HG02571 (cell line): ENCODE data around the gene LAT.
"Not testable (repeated sequence)": the region's sequence is repeated elsewhere in the genome, so short reads cannot be mapped to it uniquely, and the experiment has no call there.

Experiments
- ATAC-seq: cut with Tn5 transposase; IDR thresholded peaks from one replicate; pipeline ENCODE4 v1.9.1; 2021; ENCODE audit warnings: mild to moderate bottlenecking, moderate library complexity; ENCODE audit not compliant: unreplicated experiment

LAT gene, protein sequence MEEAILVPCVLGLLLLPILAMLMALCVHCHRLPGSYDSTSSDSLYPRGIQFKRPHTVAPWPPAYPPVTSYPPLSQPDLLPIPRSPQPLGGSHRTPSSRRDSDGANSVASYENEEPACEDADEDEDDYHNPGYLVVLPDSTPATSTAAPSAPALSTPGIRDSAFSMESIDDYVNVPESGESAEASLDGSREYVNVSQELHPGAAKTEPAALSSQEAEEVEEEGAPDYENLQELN

DNA sequence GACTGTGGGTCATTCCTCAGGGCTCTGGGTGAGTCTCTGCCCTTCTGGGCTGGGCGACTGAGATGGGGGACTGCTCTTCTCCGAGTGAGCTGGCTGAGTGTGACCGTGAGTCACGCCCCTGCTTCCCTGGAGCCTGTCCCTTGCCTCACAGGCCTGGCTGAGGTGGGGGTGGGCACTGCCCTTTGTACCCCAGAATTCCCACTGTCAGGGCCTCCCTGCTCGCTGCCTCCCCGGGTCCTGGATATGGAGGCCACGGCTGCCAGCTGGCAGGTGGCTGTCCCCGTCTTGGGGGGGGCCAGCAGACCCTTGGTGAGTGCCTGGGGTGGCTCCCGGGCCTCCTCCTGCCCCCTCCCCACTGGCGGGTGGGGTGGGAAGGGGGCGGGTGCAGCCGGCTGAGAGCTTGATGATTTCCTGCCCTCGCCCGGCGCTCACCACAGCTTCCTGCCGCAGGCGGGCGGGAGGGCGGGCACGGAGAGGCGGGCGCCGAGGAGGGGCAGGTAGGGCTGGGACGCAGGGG is at the start of gene LAT:
Gene LAT (plus strand): TSS at position 434 of the 517 bp plus-strand sequence. CDS start 366 bp downstream, outside the sequence.
- no peak for ATAC-seq

DNA sequence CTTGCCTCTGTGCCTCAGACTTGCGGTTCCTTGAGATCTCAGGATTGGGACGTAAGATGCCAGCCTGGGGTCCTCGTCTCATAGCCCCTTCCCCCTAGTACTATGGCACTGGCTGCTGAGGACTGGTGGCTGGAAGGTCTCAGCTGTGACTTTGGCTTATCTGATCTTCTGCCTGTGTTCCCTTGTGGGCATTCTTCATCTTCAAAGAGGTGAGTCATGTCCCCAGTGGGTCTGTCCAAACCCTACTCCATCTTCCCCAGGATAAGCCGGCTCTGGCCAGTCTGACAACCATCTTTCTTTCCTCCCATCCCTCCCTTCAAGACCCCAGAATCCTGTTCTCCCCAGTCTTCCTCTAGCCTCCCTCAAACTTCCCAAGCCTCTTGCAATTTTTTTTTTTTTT is 49.5 kb upstream of the LAT start:
- no peak for ATAC-seq

GRCh38 chr16:28935924-28936783 is 48.7 kb upstream of the LAT start:
- peak; percentile 55 for ATAC-seq

DNA sequence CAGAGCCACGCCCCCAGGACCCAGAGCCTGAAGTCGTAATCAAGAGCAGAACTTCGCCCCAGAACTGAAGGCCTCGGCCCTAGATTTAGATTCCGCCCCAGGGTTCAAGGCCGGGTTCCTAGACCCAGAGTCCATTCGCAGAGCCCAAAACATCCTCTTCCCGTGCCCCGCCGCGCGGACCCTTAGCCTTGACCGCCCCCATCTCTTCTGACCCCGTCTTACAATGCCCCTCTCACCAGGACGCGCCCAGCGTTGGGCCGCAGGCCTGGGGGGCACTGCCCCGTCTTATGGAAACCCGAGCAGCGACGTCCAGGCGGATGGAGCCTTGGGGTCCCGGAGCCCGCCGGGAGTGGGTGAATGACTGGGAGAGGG is 48.1 kb upstream of the LAT start:
- ATAC-seq, result no peak

- ATAC-seq, result no peak
Observed at GRCh38 chr16:28937222-28937876, 47.5 kb upstream of the LAT start.

DNA sequence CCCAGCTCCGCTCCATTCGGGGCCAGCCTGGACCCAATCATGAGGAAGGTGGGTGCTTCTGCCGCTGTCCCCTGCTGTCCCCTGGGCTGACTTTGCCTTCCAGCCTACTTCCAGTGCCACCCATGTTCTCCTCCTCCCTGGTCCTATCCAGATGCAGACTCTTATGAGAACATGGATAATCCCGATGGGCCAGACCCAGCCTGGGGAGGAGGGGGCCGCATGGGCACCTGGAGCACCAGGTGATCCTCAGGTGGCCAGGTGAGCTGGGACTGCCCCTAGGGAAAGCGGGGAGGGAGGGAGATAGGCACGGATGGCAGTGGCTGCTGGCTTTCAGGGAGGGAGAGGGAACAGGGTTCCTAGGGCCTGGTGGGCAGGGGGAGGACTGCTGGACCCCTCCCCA is 46.1 kb upstream of the LAT start:
- ATAC-seq, result no peak

DNA sequence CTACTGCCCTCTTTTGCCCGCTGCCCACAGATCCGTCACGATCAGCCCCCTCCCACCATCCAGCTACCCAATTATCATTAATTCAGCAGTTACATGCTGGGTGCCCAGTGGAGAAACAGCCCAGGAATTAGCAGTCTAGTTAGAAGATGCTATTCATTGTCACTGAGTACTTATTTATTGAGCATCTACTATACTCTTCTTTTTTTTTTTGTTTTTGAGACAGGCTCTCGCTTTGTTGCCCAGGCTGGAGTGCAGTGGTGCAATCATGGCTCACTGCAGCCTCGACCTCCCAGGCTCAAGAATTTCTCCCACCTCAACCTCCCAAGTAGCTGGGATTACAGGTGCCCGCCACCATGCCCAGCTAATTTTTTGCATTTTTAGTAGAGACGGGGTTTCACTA is 45.0 kb upstream of the LAT start:
- not testable (repeated sequence) for ATAC-seq

DNA sequence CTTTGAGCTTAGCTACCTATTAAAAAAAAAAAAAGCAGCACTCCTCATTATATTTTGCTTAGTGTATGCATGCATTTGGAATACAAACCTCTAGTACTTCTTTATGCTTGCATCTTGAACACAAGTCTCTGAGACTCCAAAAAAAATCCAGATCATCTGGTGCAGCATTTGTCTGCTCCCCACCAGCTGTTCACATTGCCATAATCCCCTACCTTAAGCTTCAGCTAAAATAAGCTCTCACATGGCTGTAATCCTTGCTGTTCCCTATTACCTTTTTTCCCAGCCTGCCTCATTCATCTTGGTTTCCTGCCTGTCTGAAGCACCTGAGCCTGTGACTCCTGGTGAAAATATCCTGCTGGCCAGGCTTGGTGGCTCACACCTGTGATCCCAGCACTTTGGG is 41.6 kb upstream of the LAT start:
- ATAC-seq, result no peak

GRCh38 chr16:28946681-28947080 is 38.2 kb upstream of the LAT start:
- no peak for ATAC-seq

GRCh38 chr16:28950648-28951409 is 34.0 kb upstream of the LAT start, which contains the start of gene NFATC2IP:
Gene NFATC2IP, plus strand, starts transcription at chr16:28950937. Its CDS starts 75 bp downstream, at chr16:28951012.
- ATAC-seq, result peak; percentile 89

DNA sequence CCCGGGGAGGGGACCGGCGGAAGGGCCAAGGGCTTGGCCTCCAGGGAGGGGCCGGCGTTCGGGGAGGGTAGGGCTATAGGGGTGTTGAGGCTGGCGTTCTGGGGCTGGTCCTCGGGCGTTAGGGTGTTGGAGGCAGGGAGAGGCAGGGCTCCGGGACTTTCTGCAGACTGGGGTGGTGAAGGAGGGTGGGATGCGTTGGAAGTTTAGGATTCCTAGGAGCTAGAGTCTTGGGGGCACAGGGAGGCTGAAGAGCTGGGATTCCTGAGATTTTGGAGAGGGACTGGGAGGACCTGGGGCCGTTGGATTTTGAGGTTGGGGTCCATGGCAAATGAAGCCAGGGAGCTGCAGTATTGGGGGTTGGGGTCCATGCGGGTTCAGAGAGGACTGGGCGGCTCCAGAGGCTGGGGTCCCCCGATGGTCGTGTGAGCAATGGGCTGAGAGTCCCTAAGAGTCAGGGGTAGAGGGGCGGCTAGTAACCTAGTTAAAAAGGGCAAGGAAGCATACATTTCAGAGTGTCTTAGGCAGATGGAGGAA is 33.4 kb upstream of the LAT start:
- peak; percentile 14 for ATAC-seq

GRCh38 chr16:28958216-28958615 is 26.6 kb upstream of the LAT start:
- ATAC-seq, result no peak

DNA sequence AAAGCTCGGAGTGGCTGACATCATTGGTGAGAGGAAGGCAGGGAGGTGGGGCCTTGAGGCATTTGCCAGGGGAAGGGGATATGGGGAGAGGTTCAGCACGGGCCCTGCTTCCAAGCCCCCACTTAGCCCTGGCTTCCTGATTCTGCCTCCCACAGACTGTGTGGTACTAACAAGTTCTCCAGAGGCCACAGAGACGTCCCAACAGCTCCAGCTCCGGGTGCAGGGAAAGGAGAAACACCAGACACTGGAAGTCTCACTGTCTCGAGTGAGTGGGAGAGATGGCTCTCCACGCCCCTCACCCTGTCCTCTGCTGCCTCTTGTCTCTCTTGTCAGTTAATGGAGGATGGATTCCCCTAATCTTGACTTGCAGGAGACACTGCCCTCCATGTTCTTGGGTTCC is 26.0 kb upstream of the LAT start:
- ATAC-seq, result no peak

- ATAC-seq, result no peak
Observed at GRCh38 chr16:28964072-28964471, 20.8 kb upstream of the LAT start.

DNA sequence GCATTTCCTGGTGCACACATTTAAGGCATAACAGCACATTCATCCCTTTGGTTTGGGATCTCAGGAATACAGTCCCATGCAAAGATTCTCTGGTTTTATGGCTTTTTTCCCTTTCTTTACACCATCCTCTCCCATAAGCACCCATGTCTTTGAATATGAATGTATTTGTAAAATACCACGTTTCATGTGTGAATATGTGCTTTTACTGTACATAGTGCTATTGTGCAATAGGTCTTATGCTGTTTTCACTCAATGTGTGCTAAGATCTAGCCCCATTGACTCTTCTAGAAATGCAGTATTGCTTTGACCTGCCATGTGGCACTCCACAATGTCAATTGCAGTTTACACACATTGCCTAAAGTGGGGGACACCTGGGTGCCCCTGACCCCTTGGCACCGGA is 20.4 kb upstream of the LAT start:
- ATAC-seq, result no peak

- no peak for ATAC-seq
Observed at GRCh38 chr16:28967156-28967555, 17.7 kb upstream of the LAT start.

DNA sequence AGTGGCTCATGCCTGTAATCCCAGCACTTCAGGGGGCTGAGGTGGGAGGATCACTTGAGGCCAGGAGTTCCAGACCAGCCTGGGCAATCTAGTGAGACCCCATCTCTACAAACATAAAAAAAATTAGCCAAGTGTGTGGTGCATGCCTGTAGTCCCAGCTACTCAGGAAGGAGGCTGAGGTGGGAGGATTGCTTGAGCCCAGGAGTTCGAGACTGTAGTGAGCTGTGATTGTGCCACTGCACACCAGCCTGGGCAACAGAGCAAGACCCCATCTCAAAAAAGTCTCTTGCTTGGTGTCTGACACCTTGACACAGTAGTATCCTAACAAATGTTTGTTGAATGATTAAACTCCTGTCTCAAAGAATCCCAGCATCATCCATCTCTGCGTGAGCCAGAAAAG is 15.2 kb upstream of the LAT start:
- ATAC-seq, result not testable (repeated sequence)

DNA sequence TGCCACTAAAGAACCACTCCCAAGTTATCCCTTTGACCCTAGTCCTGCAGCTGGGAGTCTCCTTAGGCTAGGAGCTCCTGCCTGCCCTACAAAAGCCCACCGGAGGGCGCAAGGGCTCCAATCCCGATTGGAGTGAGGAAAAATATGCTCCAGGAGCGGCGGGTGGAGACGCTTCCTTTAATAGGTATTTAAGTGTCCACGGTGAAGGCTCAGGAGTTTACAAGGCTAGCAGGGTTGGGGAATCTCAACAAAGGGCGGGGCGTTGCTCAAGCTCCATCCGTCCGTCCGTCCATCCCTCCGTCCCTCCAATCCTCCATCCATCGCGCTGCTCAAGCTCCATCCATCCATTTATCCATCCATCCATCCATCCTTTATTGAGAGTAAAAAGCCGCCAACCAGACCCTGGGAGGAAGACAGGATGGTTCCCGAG is 10.8 kb upstream of the LAT start:
- no peak for ATAC-seq

DNA sequence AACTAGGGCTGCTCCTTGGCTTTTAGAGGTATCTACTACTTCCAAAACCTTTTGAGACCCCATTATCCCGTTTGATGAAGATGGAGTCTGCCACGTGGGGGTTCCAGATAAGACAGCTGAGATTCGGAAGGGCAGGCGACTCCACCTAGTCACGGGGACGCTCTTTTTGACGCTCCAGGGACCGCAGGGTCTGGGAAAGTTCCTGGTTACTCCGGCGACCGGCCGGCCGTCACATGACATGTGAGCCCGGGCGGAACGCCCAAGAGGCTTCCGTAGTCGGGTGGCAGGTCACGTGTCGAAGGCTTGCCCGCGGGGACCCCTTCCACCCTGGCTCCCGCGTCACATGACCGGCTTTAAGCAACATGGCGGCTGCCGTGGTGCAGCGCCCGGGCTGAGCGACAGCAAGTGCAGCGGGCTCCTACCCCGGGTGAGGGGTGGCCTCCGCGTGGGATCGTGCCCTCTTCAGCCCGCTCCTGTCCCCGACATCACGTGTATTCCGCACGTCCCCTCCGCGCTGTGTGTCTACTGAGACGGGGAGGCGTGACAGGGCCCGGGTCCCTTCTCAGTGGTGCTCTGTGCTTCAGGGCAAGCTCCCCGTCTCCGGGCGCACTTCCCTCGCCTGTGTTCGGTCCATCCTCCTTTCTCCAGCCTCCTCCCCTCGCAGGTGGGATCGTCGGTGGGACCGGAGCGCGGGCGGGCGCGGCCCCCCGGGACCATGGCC is 10.3 kb upstream of the LAT start, which contains the start of gene SPNS1:
Gene SPNS1 (plus strand): TSS at position 342 of the 721 bp plus-strand sequence. CDS start 374 bp downstream, at position 716.
- ATAC-seq, result peak; percentile 84

DNA sequence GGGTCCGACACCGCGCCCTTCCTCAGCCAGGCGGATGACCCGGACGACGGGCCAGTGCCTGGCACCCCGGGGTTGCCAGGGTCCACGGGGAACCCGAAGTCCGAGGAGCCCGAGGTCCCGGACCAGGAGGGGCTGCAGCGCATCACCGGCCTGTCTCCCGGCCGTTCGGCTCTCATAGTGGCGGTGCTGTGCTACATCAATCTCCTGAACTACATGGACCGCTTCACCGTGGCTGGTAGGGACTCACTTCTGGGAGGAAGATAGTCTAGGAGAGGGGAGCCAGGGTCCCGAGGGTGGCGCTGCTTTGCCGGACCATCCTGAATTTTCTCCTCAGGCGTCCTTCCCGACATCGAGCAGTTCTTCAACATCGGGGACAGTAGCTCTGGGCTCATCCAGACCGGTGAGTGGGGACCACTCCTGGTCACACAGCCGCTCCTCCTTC is 9.7 kb upstream of the LAT start:
- ATAC-seq, result no peak
